Fibroblast of gingiva (primary cell): ENCODE results near the gene RGS9BP.
"Not testable (repeated sequence)": the region's sequence is repeated elsewhere in the genome, so short reads cannot be mapped to it uniquely, and the experiment has no call there.

Source experiments
- DNase-seq: peaks from one replicate; pipeline ENCODE4 v3.0.0-alpha.2; 2011; ENCODE audit warnings: low read depth

Gene RGS9BP

GRCh38 chr19:32671883-32672593 lies 3.6 kb upstream of the RGS9BP start:
- no peak for DNase-seq

- DNase-seq: no peak
Observed at GRCh38 chr19:32672841-32673240, 2.8 kb upstream of the RGS9BP start.

DNA sequence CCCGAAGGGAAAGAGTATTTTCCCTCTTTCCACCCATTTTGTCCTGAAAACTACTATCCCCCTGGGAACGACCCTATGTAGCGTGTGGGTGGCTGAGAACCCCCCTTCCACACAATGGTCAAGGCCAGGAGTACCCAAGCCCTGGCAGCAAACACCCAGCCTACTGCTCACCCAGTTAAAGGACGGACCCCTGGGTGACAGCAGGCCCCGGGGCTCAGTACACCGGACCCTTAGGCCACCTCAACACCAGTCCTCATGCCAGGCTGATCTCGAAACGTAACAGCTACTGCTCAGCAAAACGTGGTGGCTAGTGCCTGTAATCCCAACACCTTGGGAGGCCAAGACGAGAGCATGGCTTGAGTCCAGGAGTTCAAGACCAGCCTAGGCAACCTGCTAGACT lies 2.1 kb upstream of the RGS9BP start:
- DNase-seq: no peak

DNA sequence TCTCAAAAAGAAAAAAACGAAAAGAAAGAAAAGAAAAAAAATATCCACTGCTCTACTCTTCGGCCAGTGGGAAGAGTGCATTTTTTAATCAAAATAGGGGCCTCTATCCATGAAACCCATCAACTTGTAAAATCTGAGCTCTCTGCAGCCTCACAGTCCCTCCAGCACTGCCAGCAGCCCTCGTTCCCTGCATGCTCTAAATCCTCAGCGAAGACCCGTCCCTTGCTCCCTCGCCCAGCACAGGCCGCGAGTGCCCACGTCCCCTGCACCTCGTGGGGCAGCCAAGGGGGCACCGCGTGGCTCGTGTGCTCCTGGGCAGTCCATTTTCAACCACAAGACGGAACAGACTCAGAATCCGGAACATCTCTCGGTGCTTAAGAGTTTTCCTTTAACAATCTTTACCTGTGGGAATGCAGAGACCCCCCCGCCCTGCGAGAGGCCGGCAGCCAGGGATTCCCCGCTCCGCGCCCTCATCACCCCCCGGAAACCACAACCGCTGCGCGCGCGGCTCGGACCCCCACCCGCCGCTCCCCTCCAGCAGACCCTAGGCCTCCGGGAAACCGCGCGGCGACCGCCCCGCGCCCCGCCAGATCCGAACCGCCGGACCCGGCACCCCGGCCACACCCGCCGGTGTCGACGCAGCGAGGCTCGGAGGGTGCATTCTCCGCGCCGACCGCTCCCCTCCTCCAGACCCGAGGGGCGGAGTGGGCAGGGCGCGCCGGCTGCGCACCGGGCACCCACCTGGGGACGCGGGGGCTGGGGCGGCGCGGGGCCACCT lies 1.3 kb upstream of the RGS9BP start:
- DNase-seq: no peak

DNA sequence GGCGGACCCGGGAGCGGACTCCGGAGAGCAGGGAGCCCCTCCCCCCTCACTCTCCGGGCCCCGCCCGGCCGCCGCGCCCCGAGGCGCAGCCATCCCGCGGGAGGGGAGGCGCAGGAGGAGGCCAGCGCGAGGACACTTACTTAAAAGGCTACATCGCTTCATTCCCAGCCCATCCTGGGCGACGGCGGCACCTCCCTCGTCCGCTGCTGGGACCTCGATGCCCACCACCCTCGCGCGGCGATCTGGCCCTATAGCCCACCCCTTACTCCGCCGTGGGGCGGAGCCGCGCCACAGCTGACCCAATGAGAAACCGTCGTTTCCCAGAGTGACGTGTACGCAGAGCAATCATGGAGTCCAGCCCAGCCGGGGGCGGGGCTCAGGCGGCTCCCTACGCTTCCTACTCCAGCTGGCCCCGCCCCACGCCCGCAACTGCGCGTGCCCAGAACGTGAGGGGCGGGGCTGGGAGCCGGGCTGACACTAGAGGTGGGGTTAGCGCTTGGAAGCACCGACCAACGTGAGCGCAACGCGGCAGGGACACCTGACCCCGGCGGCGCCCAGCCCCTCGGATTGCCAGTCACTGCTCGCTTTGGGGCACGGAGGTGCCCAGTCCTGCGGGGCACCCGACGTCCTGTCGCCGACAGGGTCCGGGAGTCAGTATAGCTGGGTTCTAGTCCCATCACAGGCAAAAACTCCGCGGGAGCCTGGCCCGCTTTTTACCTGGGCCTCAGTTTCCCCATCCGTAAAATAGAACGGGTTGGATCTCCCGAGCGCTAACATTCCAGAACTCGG lies 523 bp upstream of the RGS9BP start, which contains the start of gene ANKRD27:
TSS of gene ANKRD27 (minus strand) at position 250 of the 789 bp plus-strand sequence. CDS start 16,165 bp downstream, outside the sequence.
- DNase-seq: peak; percentile 96

DNA sequence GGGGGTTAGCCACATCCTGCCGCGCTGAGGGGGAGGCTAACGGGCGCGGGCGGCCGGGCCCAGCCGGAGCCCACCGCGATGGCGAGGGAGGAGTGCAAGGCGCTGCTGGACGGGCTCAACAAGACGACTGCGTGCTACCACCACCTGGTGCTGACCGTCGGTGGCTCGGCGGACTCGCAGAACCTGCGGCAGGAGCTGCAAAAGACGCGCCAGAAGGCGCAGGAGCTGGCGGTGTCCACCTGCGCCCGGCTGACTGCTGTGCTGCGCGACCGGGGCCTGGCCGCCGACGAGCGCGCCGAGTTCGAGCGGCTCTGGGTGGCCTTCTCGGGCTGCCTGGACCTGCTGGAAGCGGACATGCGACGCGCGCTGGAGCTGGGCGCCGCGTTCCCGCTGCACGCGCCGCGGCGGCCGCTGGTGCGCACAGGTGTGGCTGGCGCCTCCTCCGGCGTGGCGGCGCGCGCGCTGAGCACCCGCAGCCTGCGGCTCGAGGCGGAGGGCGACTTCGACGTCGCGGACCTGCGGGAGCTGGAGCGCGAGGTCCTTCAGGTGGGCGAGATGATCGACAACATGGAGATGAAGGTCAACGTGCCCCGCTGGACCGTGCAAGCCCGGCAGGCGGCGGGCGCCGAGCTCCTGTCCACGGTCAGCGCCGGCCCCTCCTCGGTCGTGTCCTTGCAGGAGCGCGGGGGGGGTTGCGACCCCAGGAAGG lies 692 bp downstream of the RGS9BP start:
- no peak for DNase-seq

GRCh38 chr19:32676895-32677359 lies 1.3 kb downstream of the RGS9BP start:
- DNase-seq: no peak

DNA sequence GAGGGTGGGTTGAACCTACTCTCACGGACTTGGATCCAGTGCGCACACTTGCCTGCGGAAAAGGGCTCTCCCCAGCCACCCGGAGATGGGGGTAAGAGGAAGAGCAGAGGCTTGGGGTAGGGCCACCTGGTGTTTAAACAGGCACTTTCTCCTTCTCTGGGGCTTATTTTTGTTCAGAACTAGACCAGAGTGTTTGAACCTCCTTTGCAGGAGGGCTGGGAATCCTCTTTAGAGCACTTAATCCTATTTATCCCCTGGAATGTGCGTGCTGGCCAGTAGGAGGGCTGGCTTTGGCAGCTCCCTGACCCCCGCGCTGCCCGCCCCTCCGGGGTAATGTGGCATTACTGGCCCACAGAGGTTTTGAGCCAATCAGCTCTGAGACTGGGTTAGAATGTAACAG lies 2.0 kb downstream of the RGS9BP start:
- no peak for DNase-seq

DNA sequence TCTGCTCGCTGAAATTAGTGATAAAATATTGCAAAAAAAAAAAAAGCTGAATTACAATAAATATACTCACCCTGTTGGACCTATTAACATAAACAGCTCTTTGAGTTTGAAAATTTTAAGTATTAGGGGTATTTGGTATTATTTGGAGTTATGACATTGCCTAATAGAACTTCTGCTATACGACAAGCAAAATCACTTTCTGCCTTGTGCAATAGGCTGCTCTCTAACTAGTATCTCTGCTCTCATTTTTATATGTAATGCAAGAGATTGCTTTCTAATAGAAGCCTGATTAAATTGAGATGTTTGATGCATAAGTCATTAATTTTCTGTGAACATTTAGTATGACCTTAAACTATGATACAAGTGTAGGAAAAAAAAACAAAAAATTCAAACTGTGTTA lies 5.3 kb downstream of the RGS9BP start:
- DNase-seq: no peak

- DNase-seq: no peak
Observed at GRCh38 chr19:32682317-32682716, 6.7 kb downstream of the RGS9BP start.

DNA sequence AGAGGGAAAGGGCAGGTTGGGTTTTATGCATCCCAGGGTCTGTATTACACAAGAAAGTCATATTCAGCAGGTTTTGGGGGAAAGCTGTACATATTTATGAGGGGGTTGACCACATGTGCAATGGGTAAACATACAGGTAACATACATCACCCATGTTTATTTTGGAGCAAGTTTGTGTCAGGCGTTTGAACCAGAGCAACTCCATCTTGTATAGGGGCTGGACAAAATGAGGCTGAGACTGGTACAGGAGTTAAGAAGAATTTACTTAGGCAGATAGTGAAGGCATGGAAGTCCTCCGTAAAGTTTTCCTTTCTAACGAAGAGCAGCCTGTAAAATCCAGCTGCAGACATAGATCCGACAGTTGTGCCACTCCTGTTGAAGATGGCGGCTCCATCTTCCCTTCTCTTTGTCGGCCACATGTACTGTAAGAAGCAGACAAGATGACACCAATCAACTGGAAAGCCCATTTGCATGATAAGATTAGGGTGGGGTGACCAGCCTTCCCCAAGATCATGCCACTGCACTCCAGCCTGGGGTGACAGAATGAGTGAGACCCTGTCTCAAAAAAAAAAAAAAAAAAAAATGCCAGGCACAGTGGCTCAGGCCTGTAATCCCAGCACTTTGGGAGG lies 11.3 kb downstream of the RGS9BP start:
- no peak for DNase-seq

DNA sequence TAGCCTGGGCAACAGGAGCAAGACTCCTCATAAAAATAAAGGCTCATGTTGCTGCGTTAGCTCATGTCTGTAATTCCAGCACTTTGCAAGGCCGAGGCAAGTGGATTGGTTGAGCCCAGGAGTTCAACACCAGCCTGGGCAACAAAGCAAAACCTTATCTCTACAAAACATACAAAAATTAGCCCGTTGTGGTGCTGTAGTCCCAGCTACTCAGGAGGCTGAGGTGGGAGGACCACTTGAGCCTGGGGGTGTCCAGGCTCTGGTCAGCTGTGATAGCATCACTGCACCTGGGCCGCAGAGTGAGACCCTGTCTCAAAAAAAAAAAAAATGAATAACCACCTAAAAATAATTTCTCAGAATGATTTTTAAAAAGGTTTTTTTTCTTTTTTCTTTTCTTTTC lies 12.0 kb downstream of the RGS9BP start:
- DNase-seq: no peak

DNA sequence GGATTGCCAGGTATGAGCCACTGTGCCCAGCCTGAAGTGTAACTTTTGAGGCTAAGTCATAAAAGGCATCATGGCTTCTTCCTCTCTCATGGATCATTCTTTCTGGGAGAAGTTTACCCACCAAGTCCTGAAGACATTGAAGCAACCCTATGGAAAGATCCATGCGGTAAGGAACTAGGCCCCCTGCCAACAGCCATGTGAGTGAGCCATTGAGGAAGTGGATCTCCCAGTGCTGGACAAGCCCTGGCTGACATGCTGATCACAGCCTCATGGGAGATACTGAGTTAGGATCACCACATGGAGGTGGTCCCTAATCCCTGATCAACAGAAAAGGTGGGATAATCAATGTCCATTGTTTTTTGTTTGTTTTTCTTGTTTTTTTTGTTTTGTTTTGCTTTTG lies 12.7 kb downstream of the RGS9BP start:
- DNase-seq: no peak

DNA sequence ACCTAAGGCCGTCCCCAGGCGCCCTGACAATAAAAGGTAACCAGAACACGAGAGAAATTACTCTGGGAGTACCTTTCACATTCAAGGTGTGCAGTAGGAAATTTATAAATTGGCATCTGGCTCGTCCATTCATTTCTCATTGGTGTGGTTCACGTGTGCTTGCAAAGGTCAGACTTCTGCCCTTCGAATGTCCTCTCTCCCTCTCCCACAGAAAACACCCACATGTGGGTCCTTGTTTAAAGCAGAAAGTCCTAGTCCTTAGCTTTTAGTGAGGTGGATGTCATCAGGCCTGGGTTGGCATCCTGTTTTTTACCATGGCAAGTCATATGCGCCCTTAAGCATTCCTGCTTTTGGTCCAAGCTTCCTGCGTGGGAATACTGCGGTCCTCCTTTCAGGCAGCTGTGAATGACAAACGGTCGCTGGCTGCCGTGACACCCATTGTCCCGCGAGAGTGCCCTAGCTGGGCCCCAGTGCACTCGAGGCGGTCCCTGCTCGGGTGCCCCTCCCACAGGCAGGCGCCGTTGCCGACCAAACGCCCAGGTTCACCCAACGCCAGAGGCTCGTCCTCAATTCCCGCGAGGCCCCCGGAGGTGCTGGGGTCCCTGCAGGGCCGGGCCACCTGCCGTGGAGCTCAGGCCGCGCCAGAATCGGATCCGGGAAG lies 15.8 kb downstream of the RGS9BP start, which contains the start of gene NUDT19:
TSS of gene NUDT19 (plus strand) at position 531 of the 661 bp plus-strand sequence. CDS start 140 bp downstream, outside the sequence.
- peak; percentile 84 for DNase-seq

DNA sequence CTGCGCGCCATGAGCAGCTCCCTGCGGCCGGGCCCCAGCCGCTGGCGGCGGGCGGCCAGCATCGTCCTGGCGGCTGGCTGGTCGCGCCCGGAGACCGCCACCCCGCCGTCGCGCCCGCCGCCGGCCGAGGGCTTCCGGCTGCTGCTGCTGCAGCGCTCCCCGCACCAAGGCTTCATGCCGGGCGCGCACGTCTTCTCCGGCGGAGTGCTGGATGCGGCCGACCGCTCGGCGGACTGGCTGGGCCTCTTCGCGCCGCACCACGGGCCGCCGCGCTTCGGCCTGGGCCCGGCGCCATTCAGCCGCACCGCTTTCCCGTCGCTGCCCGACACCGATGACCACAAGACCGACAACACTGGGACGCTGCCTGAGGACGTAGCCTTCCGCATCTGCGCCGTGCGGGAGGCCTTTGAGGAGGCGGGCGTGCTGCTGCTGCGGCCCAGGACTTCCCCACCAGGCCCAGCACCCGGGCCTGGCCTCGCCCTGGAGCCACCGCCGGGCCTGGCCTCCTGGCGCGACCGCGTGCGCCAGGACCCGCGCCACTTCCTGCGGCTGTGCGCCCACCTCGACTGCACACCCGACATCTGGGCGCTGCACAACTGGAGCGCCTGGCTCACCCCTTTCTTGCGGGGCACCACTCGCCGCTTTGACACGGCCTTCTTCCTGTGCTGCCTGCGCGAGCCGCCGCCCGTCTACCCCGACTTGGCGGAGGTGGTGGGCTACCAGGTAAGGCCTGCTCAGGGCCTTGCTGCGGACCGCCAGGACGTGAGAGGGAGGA lies 16.5 kb downstream of the RGS9BP start:
- DNase-seq: peak; percentile 81

DNA sequence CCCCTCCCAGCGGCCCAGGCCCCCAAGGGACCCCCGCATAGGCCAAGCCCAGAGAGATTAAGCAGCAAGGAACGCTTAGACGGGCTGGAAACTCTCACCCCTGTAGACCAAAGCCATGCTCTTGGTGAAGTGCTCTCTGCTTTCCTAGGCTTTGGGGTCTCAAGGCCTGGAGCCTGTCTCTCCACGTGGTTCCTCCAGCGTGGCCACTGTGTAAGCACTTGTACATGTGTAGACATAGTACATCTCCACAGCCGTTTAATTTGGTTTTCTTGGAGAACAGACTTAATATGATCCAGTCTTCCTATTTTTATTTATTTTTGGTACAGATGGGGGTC lies 17.0 kb downstream of the RGS9BP start:
- DNase-seq: no peak

GRCh38 chr19:32693151-32694108 lies 17.8 kb downstream of the RGS9BP start:
- not testable (repeated sequence) for DNase-seq

DNA sequence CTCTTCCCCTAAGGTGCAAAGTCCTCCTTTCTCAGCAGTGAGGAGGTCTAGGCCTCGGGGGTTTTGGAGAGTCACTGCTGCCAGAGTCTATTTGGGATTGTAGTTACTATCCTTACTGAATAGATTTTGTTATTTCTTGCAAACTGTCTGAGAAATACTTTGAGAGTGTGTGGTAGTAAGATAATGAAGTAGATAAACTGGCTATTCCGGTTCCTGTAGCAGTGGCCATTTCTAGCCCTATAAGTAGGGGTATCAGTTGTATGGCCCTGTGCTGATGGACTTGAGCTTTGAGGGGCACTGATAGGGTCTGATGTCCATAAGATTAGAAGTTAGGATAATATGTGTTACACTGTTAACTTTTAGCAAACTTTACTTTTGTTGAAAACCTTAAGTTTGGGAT lies 18.7 kb downstream of the RGS9BP start:
- not testable (repeated sequence) for DNase-seq

GRCh38 chr19:32694851-32695250 lies 19.2 kb downstream of the RGS9BP start:
- not testable (repeated sequence) for DNase-seq
